ENCODE data around the gene TFAP2A. TPM values are rescaled to one million over a fixed set of nuclear protein-coding genes. Genes with fewer than 3 reads are reported as not detected.

The TFAP2A gene
- total RNA-seq, 2 experiments from 2014 or later, result 0.30 TPM; not detected in 1

- CTCF ChIA-PET, result interaction anchor here (0.9 kb wide), 1 partner anchor 38 kb away, joined by 3 read pairs; no protein-coding TSS in a partner anchor
- H3K27me3 Mint-ChIP-seq (ENCODE audit: low read depth), result peaks cover 26% of the 10 kb centered on the region
These were observed 31.7 kb upstream of the TFAP2A start for GRCh38 chr6:10446548-10446947.

GRCh38 chr6:10441655-10442009, 26.8 kb upstream of the TFAP2A start:
- no peak overlapping the region for H3K27ac Mint-ChIP-seq
- no peaks in the 10 kb centered on the region for H3K9me3 Mint-ChIP-seq
- no peaks in the 10 kb centered on the region for H3K36me3 Mint-ChIP-seq (ENCODE audit: low read depth)
- no peak overlapping the region for H3K4me3 Mint-ChIP-seq
- no peak for DNase-seq
- no peaks in the 10 kb centered on the region for H3K4me1 Mint-ChIP-seq (ENCODE audit: low read depth)
- CTCF ChIA-PET, result interaction anchor here (0.9 kb wide), 1 partner anchor 12 kb away, joined by 3 read pairs; no protein-coding TSS in a partner anchor
- intact Hi-C loops (cut with micrococcal nuclease), result no loop called here
- H3K27me3 Mint-ChIP-seq (ENCODE audit: low read depth), result peaks cover 32% of the 10 kb centered on the region

More at GRCh38 chr6:10446548-10446947, 31.7 kb upstream of the TFAP2A start:
- Mint-ChIP-seq H3K36me3 (ENCODE audit: low read depth) (no peaks in the 10 kb centered on the region), H3K4me1 (ENCODE audit: low read depth) (no peaks in the 10 kb centered on the region), H3K27ac (no peak overlapping the region), H3K4me3 (no peak overlapping the region), H3K9me3 (no peaks in the 10 kb centered on the region)
- DNase-seq, result no peak
- intact Hi-C loops (cut with micrococcal nuclease), result no loop called here

GRCh38 chr6:10441004-10441654, 26.3 kb upstream of the TFAP2A start:
- Mint-ChIP-seq H3K4me1 (ENCODE audit: low read depth) (no peaks in the 10 kb centered on the region), H3K36me3 (ENCODE audit: low read depth) (no peaks in the 10 kb centered on the region), H3K27ac (no peak overlapping the region), H3K9me3 (no peaks in the 10 kb centered on the region), H3K27me3 (ENCODE audit: low read depth) (peaks cover 31% of the 10 kb centered on the region), H3K4me3 (no peak overlapping the region)
- CTCF ChIA-PET, result interaction anchor here (0.9 kb wide), 1 partner anchor 11 kb away, joined by 3 read pairs; no protein-coding TSS in a partner anchor
- DNase-seq, result no peak
- intact Hi-C loops (cut with micrococcal nuclease), result no loop called here

- CTCF ChIA-PET, result interaction anchor here (1.0 to 1.2 kb wide), 3 partner anchors 11 to 184 kb away, joined by 3 read pairs; no protein-coding TSS in a partner anchor
- Mint-ChIP-seq H3K27me3 (ENCODE audit: low read depth) (peaks cover 20% of the 10 kb centered on the region), H3K27ac (no peak overlapping the region), H3K4me1 (ENCODE audit: low read depth) (peaks cover 2% of the 10 kb centered on the region), H3K9me3 (no peaks in the 10 kb centered on the region), H3K4me3 (no peak overlapping the region), H3K36me3 (ENCODE audit: low read depth) (no peaks in the 10 kb centered on the region)
- DNase-seq, result no peak
- intact Hi-C loops (cut with micrococcal nuclease), result no loop called here
These were observed 23.0 kb upstream of the TFAP2A start for GRCh38 chr6:10437891-10438290.

- CTCF ChIA-PET, result interaction anchor here (0.8 to 1.2 kb wide), 3 partner anchors 55 to 1451 kb away, joined by 3 read pairs; no protein-coding TSS in a partner anchor
- peaks cover 7% of the 10 kb centered on the region for H3K4me1 Mint-ChIP-seq (ENCODE audit: low read depth)
- H3K36me3 Mint-ChIP-seq (ENCODE audit: low read depth), result no peaks in the 10 kb centered on the region
- H3K27me3 Mint-ChIP-seq (ENCODE audit: low read depth), result peaks cover 25% of the 10 kb centered on the region
- DNase-seq, result no peak
- no peaks in the 10 kb centered on the region for H3K9me3 Mint-ChIP-seq
- no peak overlapping the region for H3K27ac Mint-ChIP-seq
- no peak overlapping the region for H3K4me3 Mint-ChIP-seq
- intact Hi-C loops (cut with micrococcal nuclease), result no loop called here
These were observed 19.4 kb upstream of the TFAP2A start for GRCh38 chr6:10434235-10434634.

- no peaks in the 10 kb centered on the region for H3K36me3 Mint-ChIP-seq (ENCODE audit: low read depth)
- peaks cover 32% of the 10 kb centered on the region for H3K27me3 Mint-ChIP-seq (ENCODE audit: low read depth)
- intact Hi-C loops (cut with micrococcal nuclease), result no loop called here
- H3K27ac Mint-ChIP-seq, result no peak overlapping the region
- H3K9me3 Mint-ChIP-seq, result no peaks in the 10 kb centered on the region
- H3K4me1 Mint-ChIP-seq (ENCODE audit: low read depth), result peaks cover 7% of the 10 kb centered on the region
- no peak for DNase-seq
- CTCF ChIA-PET, result interaction anchor here (0.7 kb wide), 1 partner anchor 51 kb away, joined by 3 read pairs; no protein-coding TSS in a partner anchor
- H3K4me3 Mint-ChIP-seq, result no peak overlapping the region
These were observed 18.4 kb upstream of the TFAP2A start for GRCh38 chr6:10433322-10433721.

- Mint-ChIP-seq H3K4me3 (no peak overlapping the region), H3K36me3 (ENCODE audit: low read depth) (no peaks in the 10 kb centered on the region), H3K9me3 (no peaks in the 10 kb centered on the region), H3K27ac (no peak overlapping the region), H3K4me1 (ENCODE audit: low read depth) (peaks cover 9% of the 10 kb centered on the region), H3K27me3 (ENCODE audit: low read depth) (peaks cover 40% of the 10 kb centered on the region)
- CTCF ChIA-PET, result no interaction called here
- intact Hi-C loops (cut with micrococcal nuclease), result no loop called here
- DNase-seq, result no peak
These were observed 16.7 kb upstream of the TFAP2A start for GRCh38 chr6:10431423-10432164.

- peak; percentile 54 for DNase-seq
- peaks cover 54% of the 10 kb centered on the region for H3K27me3 Mint-ChIP-seq (ENCODE audit: low read depth)
- no peak overlapping the region for H3K27ac Mint-ChIP-seq
- H3K4me1 Mint-ChIP-seq (ENCODE audit: low read depth), result peaks cover 12% of the 10 kb centered on the region
- no peaks in the 10 kb centered on the region for H3K36me3 Mint-ChIP-seq (ENCODE audit: low read depth)
- peak overlapping the region; percentile 33 for H3K4me3 Mint-ChIP-seq
- H3K9me3 Mint-ChIP-seq, result no peaks in the 10 kb centered on the region
- intact Hi-C loops (cut with micrococcal nuclease), result loop anchor here (1.0 to 10.0 kb wide), 6 partner anchors 49 to 1447 kb away; no protein-coding TSS in a partner anchor
- CTCF ChIA-PET, result interaction anchor here (0.7 to 2.1 kb wide), 15 partner anchors 11 to 1447 kb away, joined by 3 to 13 read pairs (median 5); partner anchors contain the start of gene TFAP2A
These were observed 15.0 kb upstream of the TFAP2A start for GRCh38 chr6:10429638-10430427.

- no peak for DNase-seq
- Mint-ChIP-seq H3K4me3 (peak overlapping the region; percentile 59), H3K27me3 (ENCODE audit: low read depth) (peaks cover 78% of the 10 kb centered on the region), H3K36me3 (ENCODE audit: low read depth) (no peaks in the 10 kb centered on the region), H3K9me3 (no peaks in the 10 kb centered on the region), H3K4me1 (ENCODE audit: low read depth) (peaks cover 12% of the 10 kb centered on the region), H3K27ac (no peak overlapping the region)
- intact Hi-C loops (cut with micrococcal nuclease), result loop anchor here (10.0 kb wide), 1 partner anchor 282 kb away; no protein-coding TSS in a partner anchor
- CTCF ChIA-PET, result interaction anchor here (1.0 to 1.4 kb wide), 2 partner anchors 21 to 56 kb away, joined by 3 to 7 read pairs; no protein-coding TSS in a partner anchor
These were observed 12.0 kb upstream of the TFAP2A start for GRCh38 chr6:10426781-10427279.

GRCh38 chr6:10425975-10426780, 11.3 kb upstream of the TFAP2A start:
- H3K27ac Mint-ChIP-seq, result no peak overlapping the region
- H3K4me1 Mint-ChIP-seq (ENCODE audit: low read depth), result peaks cover 15% of the 10 kb centered on the region
- H3K4me3 Mint-ChIP-seq, result peak overlapping the region; percentile 59
- peaks cover 80% of the 10 kb centered on the region for H3K27me3 Mint-ChIP-seq (ENCODE audit: low read depth)
- intact Hi-C loops (cut with micrococcal nuclease), result loop anchor here (10.0 kb wide), 1 partner anchor 281 kb away; no protein-coding TSS in a partner anchor
- CTCF ChIA-PET, result no interaction called here
- H3K36me3 Mint-ChIP-seq (ENCODE audit: low read depth), result no peaks in the 10 kb centered on the region
- DNase-seq, result no peak
- no peaks in the 10 kb centered on the region for H3K9me3 Mint-ChIP-seq
